HepG2 (cell line): ENCODE results near the gene SURF1. TPM values are rescaled to one million over a fixed set of nuclear protein-coding genes. Genes with fewer than 3 reads are reported as not detected.
A peak's percentile ranks its signal among the peaks of the same experiment; 100 is the strongest.

ENCODE experiments used
- GATAD2A ChIP-seq: IDR thresholded peaks from 2 replicates; pipeline ENCODE4 v1.6.1; 2016
- HNRNPUL1 ChIP-seq: fragments of 200-400 bp; formaldehyde crosslinking; IDR thresholded peaks from 2 replicates; pipeline ENCODE4 v1.6.1; 2017; ENCODE audit warnings: low read depth, mild to moderate bottlenecking, low read length, moderate library complexity
- KDM4B ChIP-seq: sonication (generic); formaldehyde crosslinking; IDR thresholded peaks from 2 replicates; pipeline ENCODE4 v1.4.0; 2020; ENCODE audit warnings: missing genetic modification reagents
- NONO ChIP-seq, 2 experiments: fragments of 450-650 bp in 1 of 2; sonication (generic) in 1 of 2; formaldehyde crosslinking in 1 of 2; IDR thresholded peaks in 1 of 2; conservative IDR thresholded peaks in 1 of 2; 2 replicates each; pipeline versions ENCODE4 v1.6.1 to v1.8.0; 2017 to 2022; ENCODE audit warnings: mild to moderate bottlenecking in 1 of 2, missing genetic modification reagents in 1 of 2, moderate library complexity in 1 of 2
- RXRA ChIP-seq: sonication (generic); formaldehyde crosslinking; IDR thresholded peaks from 2 replicates; pipeline ENCODE4 v1.5.1; 2020; ENCODE audit warnings: missing genetic modification reagents
- ZBTB38 ChIP-seq: sonication (generic); formaldehyde crosslinking; IDR thresholded peaks from 2 replicates; pipeline ENCODE4 v1.5.1; 2020; ENCODE audit warnings: mild to moderate bottlenecking, missing genetic modification reagents
- ZMYM2 ChIP-seq: sonication (generic); formaldehyde crosslinking; IDR thresholded peaks from 2 replicates; pipeline ENCODE4 v1.8.0; 2022; ENCODE audit warnings: mild to moderate bottlenecking, missing genetic modification reagents
- ZNF468 ChIP-seq: sonication (generic); formaldehyde crosslinking; IDR thresholded peaks from 2 replicates; pipeline ENCODE4 v1.8.0; 2022; ENCODE audit warnings: mild to moderate bottlenecking, moderate library complexity, missing genetic modification reagents
- ZNF644 ChIP-seq: IDR thresholded peaks from 2 replicates; pipeline ENCODE4 v1.6.1; 2016; ENCODE audit warnings: low read depth
- ZNF839 ChIP-seq: sonication (generic); formaldehyde crosslinking; IDR thresholded peaks from 2 replicates; pipeline ENCODE4 v1.4.0; 2020; ENCODE audit warnings: missing genetic modification reagents, mild to moderate bottlenecking, borderline replicate concordance
- polyA plus RNA-seq, 8 experiments: library from polyadenylated mRNA; depleted of rRNA in 3 of 8; stranded (reverse) in 7 of 8; unstranded in 1 of 8; fragments of >200 nt; fragmentation: Illumina TruSeq in 4 of 8; extraction: Trizol in 4 of 8; gene quantifications; 2 replicates each; pipeline versions ENCODE4 v1.2.1 to v1.2.3, GENCODE V29; 2011 to 2016; ENCODE audit warnings: low read depth in 4 of 8, missing spikeins in 1 of 8, mixed read lengths in 1 of 8; ENCODE audit not compliant: insufficient read depth in 1 of 8
- total RNA-seq, 5 experiments: library from RNA; depleted of rRNA; stranded (reverse); fragments of >200 nt; fragmentation: Illumina TruSeq; extraction: Trizol; gene quantifications; 2 replicates each; pipeline ENCODE4 v1.2.3, GENCODE V29; 2016; ENCODE audit warnings: low read depth in 1 of 5
- TF ChIP-seq, protein P1 (sequence below), 2 experiments: sonication (generic) in 1 of 2; formaldehyde crosslinking in 1 of 2; IDR thresholded peaks; 2 replicates each; pipeline versions ENCODE4 v1.6.1 to v1.9.0; 2014 to 2022; ENCODE audit warnings: antibody characterized with exemption in 1 of 2, borderline replicate concordance in 1 of 2, inconsistent platforms in 1 of 2, low read depth in 1 of 2, missing genetic modification reagents in 1 of 2
- TF ChIP-seq, protein P2 (sequence below): sonication (generic); formaldehyde crosslinking; IDR thresholded peaks from 2 replicates; pipeline ENCODE4 v1.4.0; 2020; ENCODE audit warnings: missing genetic modification reagents, mild to moderate bottlenecking, borderline replicate concordance
- TF ChIP-seq, protein P3 (sequence below): IDR thresholded peaks from 2 replicates; pipeline ENCODE4 v1.6.1; 2016; ENCODE audit warnings: mild to moderate bottlenecking
- TF ChIP-seq, protein P4 (sequence below): sonication (generic); formaldehyde crosslinking; IDR thresholded peaks from 2 replicates; pipeline ENCODE4 v1.4.0; 2020; ENCODE audit warnings: mild to moderate bottlenecking, missing genetic modification reagents

Gene SURF1
- total and polyA plus RNA-seq, 2 of the 13 experiments (the other 11 are each of a cell fraction or from before 2014, with no cell fraction given), result 17.8 to 40.7 TPM

DNA sequence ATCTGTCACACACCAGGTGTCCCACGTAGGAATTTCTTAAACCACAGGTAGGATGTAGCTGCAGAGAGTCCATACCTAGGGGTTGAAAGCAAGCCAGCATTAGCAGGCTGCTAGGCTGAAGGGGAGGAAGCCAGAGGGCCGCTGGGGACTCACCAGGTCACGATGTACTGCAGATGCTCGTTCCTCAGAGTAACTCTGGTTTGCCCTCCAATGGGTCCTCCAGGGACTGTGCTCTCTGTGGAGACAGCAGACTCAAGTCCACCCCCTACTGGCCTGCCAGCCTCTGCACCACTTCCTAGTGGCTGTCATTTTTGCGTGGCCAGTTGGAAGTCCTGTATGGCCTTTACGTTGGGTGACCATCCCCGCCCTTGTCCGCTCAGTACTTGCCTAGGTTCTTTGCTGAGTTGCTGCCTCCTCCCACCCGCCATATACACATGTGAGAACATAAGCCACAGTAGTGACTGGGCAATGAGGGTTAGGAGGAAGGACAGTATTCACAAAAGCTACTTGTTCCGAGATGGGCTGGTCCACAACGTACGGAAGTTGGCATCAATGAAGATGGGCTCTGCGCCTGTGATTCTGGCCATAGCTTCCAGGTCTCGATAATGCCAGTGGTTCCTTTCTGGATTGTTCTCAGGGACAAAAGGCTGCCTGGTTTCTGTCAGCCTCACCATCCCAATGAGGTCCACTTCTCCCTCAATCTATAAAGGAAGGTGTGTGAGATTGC lies 4.2 kb downstream of the SURF1 start (continued):
- TF ChIP-seq, protein P1, sequence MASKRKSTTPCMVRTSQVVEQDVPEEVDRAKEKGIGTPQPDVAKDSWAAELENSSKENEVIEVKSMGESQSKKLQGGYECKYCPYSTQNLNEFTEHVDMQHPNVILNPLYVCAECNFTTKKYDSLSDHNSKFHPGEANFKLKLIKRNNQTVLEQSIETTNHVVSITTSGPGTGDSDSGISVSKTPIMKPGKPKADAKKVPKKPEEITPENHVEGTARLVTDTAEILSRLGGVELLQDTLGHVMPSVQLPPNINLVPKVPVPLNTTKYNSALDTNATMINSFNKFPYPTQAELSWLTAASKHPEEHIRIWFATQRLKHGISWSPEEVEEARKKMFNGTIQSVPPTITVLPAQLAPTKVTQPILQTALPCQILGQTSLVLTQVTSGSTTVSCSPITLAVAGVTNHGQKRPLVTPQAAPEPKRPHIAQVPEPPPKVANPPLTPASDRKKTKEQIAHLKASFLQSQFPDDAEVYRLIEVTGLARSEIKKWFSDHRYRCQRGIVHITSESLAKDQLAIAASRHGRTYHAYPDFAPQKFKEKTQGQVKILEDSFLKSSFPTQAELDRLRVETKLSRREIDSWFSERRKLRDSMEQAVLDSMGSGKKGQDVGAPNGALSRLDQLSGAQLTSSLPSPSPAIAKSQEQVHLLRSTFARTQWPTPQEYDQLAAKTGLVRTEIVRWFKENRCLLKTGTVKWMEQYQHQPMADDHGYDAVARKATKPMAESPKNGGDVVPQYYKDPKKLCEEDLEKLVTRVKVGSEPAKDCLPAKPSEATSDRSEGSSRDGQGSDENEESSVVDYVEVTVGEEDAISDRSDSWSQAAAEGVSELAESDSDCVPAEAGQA (IDR thresholded peaks at IDR 0.05; ENCODE audit: low read depth), result no peak
- TF ChIP-seq, protein P1 (CRISPR knock-in tag; IDR thresholded peaks at IDR 0.05; ENCODE audit: borderline replicate concordance), result no peak
- TF ChIP-seq, protein P2, sequence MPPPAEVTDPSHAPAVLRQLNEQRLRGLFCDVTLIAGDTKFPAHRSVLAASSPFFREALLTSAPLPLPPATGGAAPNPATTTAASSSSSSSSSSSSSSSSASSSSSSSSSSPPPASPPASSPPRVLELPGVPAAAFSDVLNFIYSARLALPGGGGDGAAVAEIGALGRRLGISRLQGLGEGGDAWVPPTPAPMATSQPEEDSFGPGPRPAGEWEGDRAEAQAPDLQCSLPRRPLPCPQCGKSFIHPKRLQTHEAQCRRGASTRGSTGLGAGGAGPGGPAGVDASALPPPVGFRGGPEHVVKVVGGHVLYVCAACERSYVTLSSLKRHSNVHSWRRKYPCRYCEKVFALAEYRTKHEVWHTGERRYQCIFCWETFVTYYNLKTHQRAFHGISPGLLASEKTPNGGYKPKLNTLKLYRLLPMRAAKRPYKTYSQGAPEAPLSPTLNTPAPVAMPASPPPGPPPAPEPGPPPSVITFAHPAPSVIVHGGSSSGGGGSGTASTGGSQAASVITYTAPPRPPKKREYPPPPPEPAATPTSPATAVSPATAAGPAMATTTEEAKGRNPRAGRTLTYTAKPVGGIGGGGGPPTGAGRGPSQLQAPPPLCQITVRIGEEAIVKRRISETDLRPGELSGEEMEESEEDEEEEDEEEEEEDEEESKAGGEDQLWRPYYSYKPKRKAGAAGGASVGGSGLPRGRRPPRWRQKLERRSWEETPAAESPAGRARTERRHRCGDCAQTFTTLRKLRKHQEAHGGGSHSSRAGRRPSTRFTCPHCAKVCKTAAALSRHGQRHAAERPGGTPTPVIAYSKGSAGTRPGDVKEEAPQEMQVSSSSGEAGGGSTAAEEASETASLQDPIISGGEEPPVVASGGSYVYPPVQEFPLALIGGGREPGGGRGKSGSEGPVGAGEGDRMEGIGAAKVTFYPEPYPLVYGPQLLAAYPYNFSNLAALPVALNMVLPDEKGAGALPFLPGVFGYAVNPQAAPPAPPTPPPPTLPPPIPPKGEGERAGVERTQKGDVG (CRISPR knock-in tag), result peak; percentile 79; the same call in 1 of the 2 replicates
- no peak for TF ChIP-seq ZNF839
- TF ChIP-seq GATAD2A, result peak; percentile 37; the same call in 1 of the 2 replicates
- no peak for TF ChIP-seq HNRNPUL1
- peak; percentile 35; the same call in 1 of the 2 replicates for TF ChIP-seq RXRA
- TF ChIP-seq ZBTB38, result peak; percentile 78
- no peak for TF ChIP-seq NONO (IDR thresholded peaks at IDR 0.05)
- peak; percentile 33; the same call in 1 of the 2 replicates for TF ChIP-seq NONO (CRISPR knock-in tag; conservative IDR thresholded peaks at IDR 0.05)
- TF ChIP-seq, protein P3, sequence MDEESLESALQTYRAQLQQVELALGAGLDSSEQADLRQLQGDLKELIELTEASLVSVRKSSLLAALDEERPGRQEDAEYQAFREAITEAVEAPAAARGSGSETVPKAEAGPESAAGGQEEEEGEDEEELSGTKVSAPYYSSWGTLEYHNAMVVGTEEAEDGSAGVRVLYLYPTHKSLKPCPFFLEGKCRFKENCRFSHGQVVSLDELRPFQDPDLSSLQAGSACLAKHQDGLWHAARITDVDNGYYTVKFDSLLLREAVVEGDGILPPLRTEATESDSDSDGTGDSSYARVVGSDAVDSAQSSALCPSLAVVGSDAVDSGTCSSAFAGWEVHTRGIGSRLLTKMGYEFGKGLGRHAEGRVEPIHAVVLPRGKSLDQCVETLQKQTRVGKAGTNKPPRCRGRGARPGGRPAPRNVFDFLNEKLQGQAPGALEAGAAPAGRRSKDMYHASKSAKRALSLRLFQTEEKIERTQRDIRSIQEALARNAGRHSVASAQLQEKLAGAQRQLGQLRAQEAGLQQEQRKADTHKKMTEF (CRISPR knock-in tag), result peak; percentile 40; the same call in 1 of the 2 replicates
- peak; percentile 54; the same call in 1 of the 2 replicates for TF ChIP-seq ZMYM2 (CRISPR knock-in tag)
- peak; percentile 57; the same call in 1 of the 2 replicates for TF ChIP-seq ZNF468 (CRISPR knock-in tag)
- peak; percentile 54; the same call in 1 of the 2 replicates for TF ChIP-seq ZNF644 (CRISPR knock-in tag)
- TF ChIP-seq, protein P4, sequence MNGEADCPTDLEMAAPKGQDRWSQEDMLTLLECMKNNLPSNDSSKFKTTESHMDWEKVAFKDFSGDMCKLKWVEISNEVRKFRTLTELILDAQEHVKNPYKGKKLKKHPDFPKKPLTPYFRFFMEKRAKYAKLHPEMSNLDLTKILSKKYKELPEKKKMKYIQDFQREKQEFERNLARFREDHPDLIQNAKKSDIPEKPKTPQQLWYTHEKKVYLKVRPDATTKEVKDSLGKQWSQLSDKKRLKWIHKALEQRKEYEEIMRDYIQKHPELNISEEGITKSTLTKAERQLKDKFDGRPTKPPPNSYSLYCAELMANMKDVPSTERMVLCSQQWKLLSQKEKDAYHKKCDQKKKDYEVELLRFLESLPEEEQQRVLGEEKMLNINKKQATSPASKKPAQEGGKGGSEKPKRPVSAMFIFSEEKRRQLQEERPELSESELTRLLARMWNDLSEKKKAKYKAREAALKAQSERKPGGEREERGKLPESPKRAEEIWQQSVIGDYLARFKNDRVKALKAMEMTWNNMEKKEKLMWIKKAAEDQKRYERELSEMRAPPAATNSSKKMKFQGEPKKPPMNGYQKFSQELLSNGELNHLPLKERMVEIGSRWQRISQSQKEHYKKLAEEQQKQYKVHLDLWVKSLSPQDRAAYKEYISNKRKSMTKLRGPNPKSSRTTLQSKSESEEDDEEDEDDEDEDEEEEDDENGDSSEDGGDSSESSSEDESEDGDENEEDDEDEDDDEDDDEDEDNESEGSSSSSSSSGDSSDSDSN (CRISPR knock-in tag), result 0 out of 2 replicates have a peak, but pooled peaks have one; percentile 17
- 0 out of 2 replicates have a peak, but pooled peaks have one; percentile 33 for TF ChIP-seq KDM4B (CRISPR knock-in tag)
